ENCODE measurements around the gene PRKCA.
"Not testable (repeated sequence)": the region's sequence is repeated elsewhere in the genome, so short reads cannot be mapped to it uniquely, and the experiment has no call there.

Gene PRKCA

GRCh38 chr17:66684261-66684660, 381.8 kb downstream of the PRKCA start:
- no peak for DNase-seq (ENCODE audit: low read depth)

DNA sequence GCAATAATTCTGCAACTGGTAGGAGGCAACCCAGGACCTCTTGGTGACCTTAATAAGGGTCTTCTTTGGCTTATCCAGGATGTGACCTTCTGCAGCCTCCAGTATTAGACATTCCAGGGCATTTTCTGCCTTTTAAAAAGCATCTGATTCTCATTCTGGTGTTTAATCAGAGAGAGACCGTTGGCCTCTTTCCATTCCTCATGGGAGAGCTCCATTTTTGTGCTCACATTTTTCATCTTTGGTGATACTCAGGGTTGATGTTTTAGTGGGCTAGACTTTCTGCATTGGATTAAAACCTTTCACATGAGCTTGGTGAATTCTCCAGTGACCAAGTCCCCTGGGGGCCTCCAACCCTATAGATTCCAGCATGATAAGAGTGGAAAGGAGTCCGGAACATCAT, 382.3 kb downstream of the PRKCA start:
- DNase-seq (ENCODE audit: low read depth) = no peak

- no peak for DNase-seq (ENCODE audit: low read depth)
These were observed 384.2 kb downstream of the PRKCA start for GRCh38 chr17:66686601-66687000.

DNA sequence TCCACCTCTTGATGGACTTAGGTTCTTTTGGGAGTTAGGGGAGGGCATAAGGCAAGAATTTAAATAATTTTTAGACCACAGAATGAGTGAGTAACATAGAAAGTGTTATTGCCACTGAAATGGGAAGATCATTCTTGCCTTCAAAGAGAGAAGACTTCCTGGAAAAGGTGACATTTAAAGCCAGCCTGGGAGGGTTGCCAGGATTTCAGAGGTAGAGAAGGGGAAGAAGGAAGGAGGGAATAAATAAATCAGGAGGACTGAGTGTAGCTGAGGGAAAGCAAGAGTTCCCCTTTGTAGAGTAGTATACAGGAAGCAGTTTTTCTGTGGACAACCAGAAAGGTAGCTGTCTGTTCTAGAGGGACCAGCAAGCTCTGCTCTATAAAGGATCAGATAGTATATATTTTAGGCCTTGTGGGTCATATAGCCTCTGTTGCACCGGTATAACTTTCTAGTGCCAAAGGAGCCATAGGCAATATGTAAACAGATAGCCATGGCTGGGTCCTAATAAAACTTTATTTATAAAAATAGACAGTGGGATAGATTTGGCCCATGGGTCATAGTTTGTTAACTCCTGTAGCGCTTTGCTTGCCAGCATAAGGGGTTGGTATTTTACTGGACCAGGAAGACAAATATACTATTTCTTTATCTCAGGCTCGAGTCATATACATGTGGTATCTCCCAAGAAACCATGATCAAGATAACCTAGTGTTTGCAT, 385.3 kb downstream of the PRKCA start:
- DNase-seq (ENCODE audit: low read depth) = no peak

- DNase-seq (ENCODE audit: low read depth) = no peak
These were observed 386.8 kb downstream of the PRKCA start for GRCh38 chr17:66689221-66689620.

GRCh38 chr17:66690166-66690565, 387.8 kb downstream of the PRKCA start:
- DNase-seq (ENCODE audit: low read depth) = no peak

GRCh38 chr17:66691644-66692420, 389.4 kb downstream of the PRKCA start:
- no peak for DNase-seq (ENCODE audit: low read depth)

DNA sequence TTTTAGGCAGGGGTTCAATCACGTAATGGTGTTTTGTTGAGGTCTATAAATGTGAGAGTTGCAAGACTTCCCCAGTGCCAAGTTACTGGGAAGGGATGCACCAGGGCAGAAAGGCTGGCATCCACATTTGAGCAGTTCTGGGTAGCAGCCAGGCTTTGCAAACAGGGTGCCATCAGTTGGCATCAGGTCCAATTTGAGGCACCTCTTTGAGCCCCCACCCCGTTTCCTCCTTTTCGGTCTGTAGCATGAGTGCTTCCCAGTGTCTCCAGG, 389.9 kb downstream of the PRKCA start:
- DNase-seq (ENCODE audit: low read depth) = no peak

DNA sequence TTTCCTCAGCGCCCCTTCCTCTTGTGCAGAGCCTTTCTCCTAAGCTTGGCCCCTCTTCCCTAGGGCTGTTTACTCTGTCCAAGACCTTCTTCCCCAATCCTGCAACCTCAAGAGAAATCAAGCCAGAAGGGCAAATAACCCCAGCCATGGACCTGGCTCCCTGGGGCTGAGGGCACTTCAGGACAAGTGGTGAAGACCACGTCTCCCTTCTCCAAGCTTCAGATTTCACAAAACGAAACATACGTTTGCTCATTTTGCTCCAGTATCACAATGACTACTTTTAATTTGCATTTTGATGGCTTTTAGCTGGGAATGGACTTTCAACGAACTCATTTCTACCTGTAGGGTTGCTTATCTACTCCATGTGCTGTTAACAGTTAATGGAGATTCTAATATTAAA, 392.7 kb downstream of the PRKCA start:
- no peak for DNase-seq (ENCODE audit: low read depth)

DNA sequence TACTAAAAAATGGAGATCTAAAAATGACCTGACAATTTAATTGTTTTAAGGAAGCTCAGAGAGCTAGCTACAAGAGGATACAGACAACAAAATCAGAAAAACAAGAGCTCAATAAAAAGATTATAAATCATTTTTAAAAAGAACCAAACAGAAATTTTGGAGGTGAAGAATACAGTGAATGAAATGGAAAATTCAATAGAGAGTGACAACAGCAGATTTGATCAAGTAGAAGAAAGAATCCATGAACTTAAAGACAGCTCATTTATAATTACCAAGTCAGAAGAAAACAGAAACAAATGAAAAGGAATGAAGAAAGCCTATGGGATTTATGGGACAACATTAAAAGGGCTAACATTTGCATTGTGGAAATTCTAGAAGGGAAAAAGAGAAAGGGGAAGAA, 395.9 kb downstream of the PRKCA start:
- no peak for DNase-seq (ENCODE audit: low read depth)

GRCh38 chr17:66701462-66701861, 399.0 kb downstream of the PRKCA start:
- no peak for DNase-seq (ENCODE audit: low read depth)

GRCh38 chr17:66702106-66702936, 399.9 kb downstream of the PRKCA start:
- no peak for DNase-seq (ENCODE audit: low read depth)

- DNase-seq (ENCODE audit: low read depth) = no peak
These were observed 402.6 kb downstream of the PRKCA start for GRCh38 chr17:66704858-66705520.

DNA sequence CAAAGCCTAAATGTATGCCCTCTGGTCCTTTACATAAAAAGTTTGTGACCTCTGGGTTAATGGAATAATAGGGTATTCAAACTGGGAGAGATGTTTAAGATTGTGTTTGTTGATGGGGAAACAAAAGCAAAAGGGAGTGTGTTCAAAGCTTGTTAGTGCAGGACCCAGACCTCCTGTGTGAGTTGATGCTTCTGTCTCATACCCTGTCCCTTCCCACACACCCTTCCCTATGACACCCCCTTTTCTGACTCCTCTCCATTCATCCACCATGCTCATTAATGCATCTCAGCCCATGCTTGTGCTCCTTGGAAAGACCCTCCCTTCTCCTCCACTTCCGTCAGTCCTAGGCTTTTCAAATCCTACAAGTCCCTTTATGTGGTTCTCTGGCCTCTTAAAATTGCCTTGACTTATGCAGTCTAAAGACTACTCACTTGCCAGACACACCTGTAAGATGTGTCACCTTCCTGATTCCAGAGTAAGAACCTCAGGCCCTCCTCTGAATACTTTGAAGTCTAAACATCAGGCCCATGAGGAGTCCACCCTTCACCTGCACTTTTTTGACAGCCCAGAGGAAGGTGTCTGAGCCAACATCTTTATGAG, 404.5 kb downstream of the PRKCA start:
- no peak for DNase-seq (ENCODE audit: low read depth)

DNA sequence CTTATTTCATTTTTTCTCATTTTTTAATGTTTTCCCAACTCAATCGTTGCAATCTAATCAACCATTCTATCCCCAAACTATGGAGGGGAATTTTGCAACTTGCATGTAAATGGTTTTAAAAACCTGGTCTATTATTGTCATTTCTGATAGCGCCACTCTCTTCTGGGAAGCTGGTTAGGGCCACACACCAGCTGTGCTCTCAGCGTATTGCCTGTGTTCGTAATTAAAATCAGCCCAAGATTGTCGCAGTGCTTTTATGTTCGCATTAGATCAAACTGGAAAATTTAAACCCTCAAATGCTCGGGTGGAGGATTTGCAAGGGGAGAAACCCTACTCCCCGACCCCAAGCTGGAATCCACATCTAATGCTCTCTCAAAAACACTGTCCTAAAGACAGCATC, 409.0 kb downstream of the PRKCA start:
- DNase-seq (ENCODE audit: low read depth) = no peak

DNA sequence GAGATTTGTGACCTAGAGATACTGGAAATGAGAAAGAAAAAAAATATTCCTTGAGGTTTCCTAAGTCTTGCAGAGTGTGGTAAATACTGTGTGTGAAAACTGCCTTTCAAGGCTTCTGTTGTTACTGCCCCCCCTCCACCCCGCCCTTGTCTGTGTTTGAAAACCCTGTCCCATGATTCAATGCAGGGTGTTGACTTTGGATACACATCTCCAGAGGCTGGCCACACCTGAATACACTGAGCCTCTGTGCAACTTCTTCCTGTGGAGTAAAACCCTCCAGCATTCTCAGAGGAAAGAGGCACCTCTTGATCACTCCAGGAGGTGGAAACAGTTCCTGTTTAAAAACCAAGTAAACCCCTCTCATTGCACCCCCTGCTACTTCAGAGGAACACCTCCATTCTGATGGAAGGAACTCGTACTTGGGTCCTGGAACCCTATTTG, 409.5 kb downstream of the PRKCA start:
- DNase-seq (ENCODE audit: low read depth) = no peak

GRCh38 chr17:66712453-66712852, 410.0 kb downstream of the PRKCA start:
- DNase-seq (ENCODE audit: low read depth) = no peak

DNA sequence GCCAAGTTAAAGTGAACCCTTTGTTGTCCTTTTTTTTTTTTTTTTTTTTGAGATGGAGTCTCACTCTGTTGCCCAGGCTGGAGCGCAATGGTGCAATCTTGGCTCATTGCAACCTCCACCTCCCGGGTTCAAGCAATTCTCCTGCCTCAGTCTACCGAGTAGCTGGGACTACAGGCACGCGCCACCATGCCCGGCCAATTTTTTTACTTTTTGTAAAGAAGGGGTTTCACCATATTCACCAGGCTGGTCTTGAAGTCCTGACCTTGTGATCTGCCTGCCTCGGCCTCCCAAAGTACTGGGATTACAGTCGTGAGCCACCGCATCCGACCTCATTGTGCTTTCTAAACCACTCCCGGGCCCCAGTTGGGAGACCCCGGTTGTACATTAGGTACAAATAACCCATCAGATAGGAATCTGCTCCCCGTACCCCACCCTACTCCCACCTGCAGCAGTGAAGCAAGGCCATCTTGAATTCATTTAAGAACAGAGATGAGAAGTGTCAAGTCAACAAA, 410.7 kb downstream of the PRKCA start:
- DNase-seq (ENCODE audit: low read depth) = not testable (repeated sequence)

GRCh38 chr17:66713533-66714042, 411.2 kb downstream of the PRKCA start:
- DNase-seq (ENCODE audit: low read depth) = no peak

DNA sequence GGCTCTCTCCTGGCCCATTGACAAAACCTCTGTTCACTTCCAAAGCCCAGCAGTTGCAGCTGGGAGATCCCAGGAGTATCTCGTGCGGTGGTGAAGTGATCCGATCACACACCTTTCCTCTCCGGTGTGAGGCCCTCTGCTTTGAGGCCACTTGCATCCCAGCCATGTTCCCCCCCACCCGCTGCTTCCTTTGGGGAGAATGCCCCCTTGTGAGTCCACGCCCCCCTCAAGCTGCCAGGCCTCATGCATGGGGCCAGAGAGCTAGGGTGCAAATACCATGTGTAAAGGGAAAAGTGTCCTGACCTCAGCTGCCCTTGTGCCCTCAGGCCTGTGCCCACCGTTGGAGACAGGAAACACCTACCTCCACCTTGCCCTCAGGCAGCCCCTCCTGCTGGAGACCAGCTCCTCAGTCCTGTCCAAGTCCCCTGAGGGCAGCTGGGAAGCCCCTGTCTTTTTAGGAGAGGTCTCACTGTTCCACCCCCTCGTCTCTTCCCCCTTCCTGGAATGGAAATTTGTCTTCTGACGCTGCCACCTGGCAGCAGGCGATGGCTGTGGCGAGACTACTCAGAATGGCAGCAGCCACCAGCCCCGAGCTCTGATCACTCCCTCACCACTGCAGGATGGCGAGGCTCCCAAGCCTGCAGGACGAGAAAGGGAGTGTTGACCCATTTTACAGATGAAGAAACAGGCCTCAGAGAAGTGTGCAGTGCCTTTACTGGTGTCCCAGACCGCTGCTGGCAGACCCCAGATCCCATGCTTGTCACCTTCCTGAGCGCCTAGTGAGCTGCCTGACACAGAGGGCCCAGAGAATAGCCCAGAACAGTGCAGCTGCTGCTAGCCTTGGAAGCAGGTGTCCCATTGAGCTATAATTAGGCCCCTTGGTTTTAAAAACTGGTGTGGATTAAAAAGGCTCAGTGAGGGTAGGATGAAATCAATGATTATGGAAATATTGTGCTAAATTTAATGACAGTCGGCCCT, 411.9 kb downstream of the PRKCA start:
- DNase-seq (ENCODE audit: low read depth) = no peak
